ENCODE measurements around the gene MAP1LC3B2.
A peak's percentile ranks its signal among the peaks of the same experiment; 100 is the strongest.

The MAP1LC3B2 gene

GRCh38 chr12:116603546-116604177, 44.5 kb downstream of the MAP1LC3B2 start:
- H3K27ac ChIP-seq: no peak overlapping the region
- TF ChIP-seq CTCF (conservative IDR thresholded peaks at IDR 0.05): no peak

- no peak overlapping the region for H3K27ac ChIP-seq
- no peak for TF ChIP-seq CTCF (conservative IDR thresholded peaks at IDR 0.05)
Measured at GRCh38 chr12:116604178-116604895, 45.2 kb downstream of the MAP1LC3B2 start.

- no peak for TF ChIP-seq CTCF (conservative IDR thresholded peaks at IDR 0.05)
- H3K27ac ChIP-seq: no peak overlapping the region
Measured at GRCh38 chr12:116604951-116605641, 45.9 kb downstream of the MAP1LC3B2 start.

- no peak for TF ChIP-seq CTCF (conservative IDR thresholded peaks at IDR 0.05)
- peak overlapping the region; percentile 2; the same call in 1 of the 2 replicates for H3K27ac ChIP-seq
Measured at GRCh38 chr12:116606397-116606796, 47.2 kb downstream of the MAP1LC3B2 start.

GRCh38 chr12:116607039-116607438, 47.9 kb downstream of the MAP1LC3B2 start:
- TF ChIP-seq CTCF (conservative IDR thresholded peaks at IDR 0.05): no peak
- peak overlapping the region; percentile 2; the same call in 1 of the 2 replicates for H3K27ac ChIP-seq

- TF ChIP-seq CTCF (conservative IDR thresholded peaks at IDR 0.05): peak; percentile 42
- H3K27ac ChIP-seq: peak overlapping the region; percentile 41
Measured at GRCh38 chr12:116609319-116610114, 50.3 kb downstream of the MAP1LC3B2 start.
